Uterus (tissue), 2 donors: ENCODE data around the gene COL4A6.

Experiments
- POLR2A ChIP-seq, 2 donors: fragments of 450-650 bp; IDR thresholded peaks; one replicate each; pipeline ENCODE4 v1.6.1; 2016; ENCODE audit warnings: antibody characterized with exemption in 2 of 2, mild to moderate bottlenecking in 1 of 2, moderate library complexity in 1 of 2
- TF ChIP-seq, protein P1 (sequence below), 4 experiments: fragments of 200-600 bp in 2 of 4; fragments of 450-650 bp in 2 of 4; sonication (generic) in 2 of 4; IDR thresholded peaks; one replicate each; pipeline ENCODE4 v1.5.1; 2016 to 2019; ENCODE audit warnings: antibody characterized with exemption in 4 of 4, mild to moderate bottlenecking in 2 of 4, moderate library complexity in 1 of 4

DNA sequence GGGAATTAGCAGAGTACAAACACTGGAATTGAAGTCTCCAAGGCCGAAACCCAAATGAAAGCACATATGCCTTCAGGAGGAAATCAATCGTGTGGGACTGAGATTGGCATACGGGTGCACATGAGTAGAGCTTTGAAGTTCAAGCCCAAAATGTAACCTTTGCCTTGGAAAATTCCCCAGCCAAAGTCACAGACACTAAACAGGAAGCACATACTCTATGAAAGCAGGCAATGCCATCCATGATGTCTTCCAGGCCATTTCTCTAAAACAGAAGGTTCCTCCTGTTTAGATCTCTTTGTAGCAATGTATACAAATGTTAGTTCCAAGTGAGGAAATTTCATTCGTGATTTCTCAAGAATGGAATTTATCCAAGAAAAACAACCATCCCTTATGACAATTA is 162.5 kb downstream of the COL4A6 start:
- TF ChIP-seq, protein P1, sequence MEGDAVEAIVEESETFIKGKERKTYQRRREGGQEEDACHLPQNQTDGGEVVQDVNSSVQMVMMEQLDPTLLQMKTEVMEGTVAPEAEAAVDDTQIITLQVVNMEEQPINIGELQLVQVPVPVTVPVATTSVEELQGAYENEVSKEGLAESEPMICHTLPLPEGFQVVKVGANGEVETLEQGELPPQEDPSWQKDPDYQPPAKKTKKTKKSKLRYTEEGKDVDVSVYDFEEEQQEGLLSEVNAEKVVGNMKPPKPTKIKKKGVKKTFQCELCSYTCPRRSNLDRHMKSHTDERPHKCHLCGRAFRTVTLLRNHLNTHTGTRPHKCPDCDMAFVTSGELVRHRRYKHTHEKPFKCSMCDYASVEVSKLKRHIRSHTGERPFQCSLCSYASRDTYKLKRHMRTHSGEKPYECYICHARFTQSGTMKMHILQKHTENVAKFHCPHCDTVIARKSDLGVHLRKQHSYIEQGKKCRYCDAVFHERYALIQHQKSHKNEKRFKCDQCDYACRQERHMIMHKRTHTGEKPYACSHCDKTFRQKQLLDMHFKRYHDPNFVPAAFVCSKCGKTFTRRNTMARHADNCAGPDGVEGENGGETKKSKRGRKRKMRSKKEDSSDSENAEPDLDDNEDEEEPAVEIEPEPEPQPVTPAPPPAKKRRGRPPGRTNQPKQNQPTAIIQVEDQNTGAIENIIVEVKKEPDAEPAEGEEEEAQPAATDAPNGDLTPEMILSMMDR (IDR thresholded peaks at IDR 0.05): no peak
- no peak for TF ChIP-seq POLR2A (IDR thresholded peaks at IDR 0.05)
